D341Med (cell line): ENCODE results near the gene MAST2.

Source experiments
- DNase-seq: peaks from one replicate; pipeline ENCODE4 v3.0.0; 2012; ENCODE audit warnings: low spot score

The MAST2 gene

GRCh38 chr1:45982359-45982758, 178.9 kb downstream of the MAST2 start:
- DNase-seq = no peak

- no peak for DNase-seq
Measured at GRCh38 chr1:45983967-45984366, 180.6 kb downstream of the MAST2 start.

- no peak for DNase-seq
Measured at GRCh38 chr1:45987204-45987603, 183.8 kb downstream of the MAST2 start.

- DNase-seq = no peak
Measured at GRCh38 chr1:45989249-45989648, 185.8 kb downstream of the MAST2 start.

GRCh38 chr1:45994423-45994822, 191.0 kb downstream of the MAST2 start:
- DNase-seq = no peak

- no peak for DNase-seq
Measured at GRCh38 chr1:45995298-45995697, 191.9 kb downstream of the MAST2 start.

- DNase-seq = no peak
Measured at GRCh38 chr1:45998020-45998617, 194.7 kb downstream of the MAST2 start.

GRCh38 chr1:45999507-45999906, 196.1 kb downstream of the MAST2 start:
- no peak for DNase-seq

- no peak for DNase-seq
Measured at GRCh38 chr1:46001081-46001785, 197.8 kb downstream of the MAST2 start.

GRCh38 chr1:46002551-46003150, 199.2 kb downstream of the MAST2 start:
- DNase-seq = no peak

GRCh38 chr1:46003315-46003714, 199.9 kb downstream of the MAST2 start:
- DNase-seq = no peak

GRCh38 chr1:46004492-46004891, 201.1 kb downstream of the MAST2 start:
- no peak for DNase-seq

GRCh38 chr1:46005594-46005993, 202.2 kb downstream of the MAST2 start:
- no peak for DNase-seq

- DNase-seq = no peak
Measured at GRCh38 chr1:46008585-46008984, 205.2 kb downstream of the MAST2 start.

GRCh38 chr1:46010611-46011010, 207.2 kb downstream of the MAST2 start:
- no peak for DNase-seq

GRCh38 chr1:46011121-46011695, 207.8 kb downstream of the MAST2 start:
- DNase-seq = no peak

GRCh38 chr1:46012236-46012635, 208.8 kb downstream of the MAST2 start:
- no peak for DNase-seq

- DNase-seq = no peak
Measured at GRCh38 chr1:46013581-46013980, 210.2 kb downstream of the MAST2 start.

GRCh38 chr1:46017876-46018503, 214.6 kb downstream of the MAST2 start:
- no peak for DNase-seq

- DNase-seq = no peak
Measured at GRCh38 chr1:46019348-46019747, 215.9 kb downstream of the MAST2 start.

- no peak for DNase-seq
Measured at GRCh38 chr1:46020010-46020409, 216.6 kb downstream of the MAST2 start.
